ENCODE results near the gene PBXIP1. TPM values are rescaled to one million over a fixed set of nuclear protein-coding genes. Genes with fewer than 3 reads are reported as not detected.

Gene PBXIP1
- total and polyA plus RNA-seq, 2 of the 13 experiments (the other 11 are each of a cell fraction or from before 2014, with no cell fraction given) = 16.3 to 31.9 TPM

DNA sequence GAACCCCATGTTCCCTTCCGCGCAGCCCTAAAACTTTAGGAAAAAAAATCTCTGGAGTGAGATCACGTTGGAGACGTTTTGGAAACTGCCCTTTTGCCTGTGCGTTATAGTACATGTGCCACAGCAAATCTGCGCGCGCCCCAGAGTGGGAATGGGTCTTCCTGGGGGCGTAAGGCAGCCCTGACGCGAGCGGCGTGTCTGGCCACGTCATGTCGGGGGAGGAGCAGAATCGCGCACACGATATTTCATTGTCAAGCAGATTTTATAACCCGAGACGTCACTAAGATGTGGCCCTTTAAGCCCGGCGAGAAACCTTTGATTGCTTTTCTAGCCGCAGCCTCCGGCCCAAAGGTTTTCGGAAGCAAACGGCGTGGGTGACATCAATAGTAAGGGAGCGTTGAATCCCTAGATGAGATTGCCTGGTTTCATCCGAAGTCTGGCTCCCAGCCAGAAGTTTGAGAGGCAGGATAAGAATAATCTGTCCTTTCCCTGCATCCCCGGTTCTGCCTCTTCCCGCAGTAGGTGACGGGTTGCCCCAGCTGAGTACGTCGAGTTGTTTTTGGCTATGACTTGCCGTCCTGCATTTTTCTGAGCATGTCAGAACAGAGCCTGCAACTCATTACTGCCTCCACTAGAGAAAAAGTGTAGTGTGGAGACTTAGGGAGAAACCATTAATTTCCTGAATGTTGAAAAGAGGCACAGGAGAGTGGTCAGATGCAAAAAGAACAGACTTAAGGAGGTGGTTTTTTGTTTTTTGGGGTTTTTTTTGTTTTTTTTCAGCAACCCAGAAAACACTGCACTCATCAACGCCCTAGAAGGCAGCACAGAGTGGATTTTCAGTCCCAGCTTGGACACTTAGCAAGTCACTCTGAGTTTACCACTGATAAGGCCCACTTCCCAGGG, 18.6 kb downstream of the PBXIP1 start (continued):
- TF ChIP-seq RBFOX2 (IDR thresholded peaks at IDR 0.05; ENCODE audit: low read depth, low read length) (no peak), NCOA1 (CRISPR knock-in tag; IDR thresholded peaks at IDR 0.05) (0 out of 2 replicates have a peak, but pooled peaks have one; percentile 1), RFX3 (CRISPR knock-in tag; IDR thresholded peaks at IDR 0.05) (no peak), PREB (CRISPR knock-in tag; IDR thresholded peaks at IDR 0.05) (no peak), SMAD9 (CRISPR knock-in tag; IDR thresholded peaks at IDR 0.05) (no peak), NBN (conservative IDR thresholded peaks at IDR 0.05) (no peak), ZNF333 (CRISPR knock-in tag; IDR thresholded peaks at IDR 0.05; ENCODE audit: borderline replicate concordance) (no peak), PHF21A (CRISPR knock-in tag; IDR thresholded peaks at IDR 0.05) (peak; percentile 16; the same call in 1 of the 2 replicates), GABPA (IDR thresholded peaks at IDR 0.05; ENCODE audit: low read depth, low read length) (no peak), GABPA (CRISPR knock-in tag; IDR thresholded peaks at IDR 0.05; ENCODE audit: low read depth) (peak; percentile 32; the same call in 1 of the 2 replicates), SMAD3 (CRISPR knock-in tag; IDR thresholded peaks at IDR 0.05) (0 out of 2 replicates have a peak, but pooled peaks have one; percentile 19), ZBTB21 (CRISPR knock-in tag; IDR thresholded peaks at IDR 0.05) (peak; percentile 80), SP2 (CRISPR knock-in tag; IDR thresholded peaks at IDR 0.05) (no peak), ATF1 (CRISPR knock-in tag; IDR thresholded peaks at IDR 0.05) (peak; percentile 94), MAFG (CRISPR knock-in tag; IDR thresholded peaks at IDR 0.05) (no peak), ZFY (CRISPR knock-in tag; IDR thresholded peaks at IDR 0.05) (no peak), CEBPB (IDR thresholded peaks at IDR 0.05; ENCODE audit: borderline replicate concordance, low read depth, low read length) (no peak), TEAD3 (CRISPR knock-in tag; optimal IDR thresholded peaks at IDR 0.05; ENCODE audit: borderline replicate concordance) (no peak), BHLHE40 (IDR thresholded peaks at IDR 0.05; ENCODE audit: low read length) (peak; percentile 87), ZNF234 (CRISPR knock-in tag; conservative IDR thresholded peaks at IDR 0.05) (no peak), ZNF530 (CRISPR knock-in tag; IDR thresholded peaks at IDR 0.05; ENCODE audit: low read depth) (no peak), HMGXB4 (CRISPR knock-in tag; IDR thresholded peaks at IDR 0.05; ENCODE audit: borderline replicate concordance in 1 of 2, low read depth in 1 of 2) (peak in 1 of 2 experiments; percentile 0; a peak in 1 of 4 replicates), ZSCAN30 (CRISPR knock-in tag; IDR thresholded peaks at IDR 0.05) (no peak), KLF9 (CRISPR knock-in tag; IDR thresholded peaks at IDR 0.05; ENCODE audit: low read depth) (no peak), KDM2A (CRISPR knock-in tag; IDR thresholded peaks at IDR 0.05; ENCODE audit: borderline replicate concordance, low read depth) (no peak), FOXC1 (CRISPR knock-in tag; IDR thresholded peaks at IDR 0.05; ENCODE audit: borderline replicate concordance) (no peak)
- TF ChIP-seq, protein P1, sequence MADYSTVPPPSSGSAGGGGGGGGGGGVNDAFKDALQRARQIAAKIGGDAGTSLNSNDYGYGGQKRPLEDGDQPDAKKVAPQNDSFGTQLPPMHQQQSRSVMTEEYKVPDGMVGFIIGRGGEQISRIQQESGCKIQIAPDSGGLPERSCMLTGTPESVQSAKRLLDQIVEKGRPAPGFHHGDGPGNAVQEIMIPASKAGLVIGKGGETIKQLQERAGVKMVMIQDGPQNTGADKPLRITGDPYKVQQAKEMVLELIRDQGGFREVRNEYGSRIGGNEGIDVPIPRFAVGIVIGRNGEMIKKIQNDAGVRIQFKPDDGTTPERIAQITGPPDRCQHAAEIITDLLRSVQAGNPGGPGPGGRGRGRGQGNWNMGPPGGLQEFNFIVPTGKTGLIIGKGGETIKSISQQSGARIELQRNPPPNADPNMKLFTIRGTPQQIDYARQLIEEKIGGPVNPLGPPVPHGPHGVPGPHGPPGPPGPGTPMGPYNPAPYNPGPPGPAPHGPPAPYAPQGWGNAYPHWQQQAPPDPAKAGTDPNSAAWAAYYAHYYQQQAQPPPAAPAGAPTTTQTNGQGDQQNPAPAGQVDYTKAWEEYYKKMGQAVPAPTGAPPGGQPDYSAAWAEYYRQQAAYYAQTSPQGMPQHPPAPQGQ (CRISPR knock-in tag; IDR thresholded peaks at IDR 0.05; ENCODE audit: borderline replicate concordance) = no peak
